Fibroblast of villous mesenchyme (primary cell): ENCODE data around the gene MCL1. TPM values are rescaled to one million over a fixed set of nuclear protein-coding genes. Genes with fewer than 3 reads are reported as not detected.
A peak's percentile ranks its signal among the peaks of the same experiment; 100 is the strongest.

Experiments
- DNase-seq: peaks from one replicate; pipeline ENCODE4 v3.0.0-alpha.2; 2010; ENCODE audit warnings: low read depth
- H3K4me3 ChIP-seq: 2 replicates; pipeline ENCODE4 v1.5.1; 2011; ENCODE audit warnings: low read depth, mild to moderate bottlenecking, low read length
- CTCF ChIP-seq: IDR thresholded peaks from 2 replicates; pipeline ENCODE4 v1.5.1; 2012; ENCODE audit warnings: low read depth, mild to moderate bottlenecking, low read length; ENCODE audit not compliant: insufficient read depth
- total RNA-seq: library from RNA; depleted of rRNA; stranded (reverse); fragments of >200 nt; gene quantifications from 2 replicates; pipeline ENCODE4 v1.2.3, GENCODE V29; 2012

MCL1 gene
- total RNA-seq, 1 donor, result 272 TPM

GRCh38 chr1:150578272-150579109, 919 bp downstream of the MCL1 start:
- no peak for TF ChIP-seq CTCF
- DNase-seq, result peak; percentile 88

GRCh38 chr1:150577557-150578271, 1.7 kb downstream of the MCL1 start:
- peak overlapping the region; percentile 95 for H3K4me3 ChIP-seq
- TF ChIP-seq CTCF, result no peak
- peak; percentile 72 for DNase-seq

More at GRCh38 chr1:150578272-150579109, 919 bp downstream of the MCL1 start:
- H3K4me3 ChIP-seq, result peak overlapping the region; percentile 95

- H3K4me3 ChIP-seq, result peak overlapping the region; percentile 95
- DNase-seq, result peak; percentile 35
- TF ChIP-seq CTCF, result no peak
These were observed 2.4 kb downstream of the MCL1 start for GRCh38 chr1:150576794-150577556.

GRCh38 chr1:150576367-150576711, 3.1 kb downstream of the MCL1 start:
- TF ChIP-seq CTCF, result no peak
- DNase-seq, result no peak
- peak overlapping the region; percentile 95 for H3K4me3 ChIP-seq

GRCh38 chr1:150575518-150576366, 3.7 kb downstream of the MCL1 start:
- peak overlapping the region; percentile 95 for H3K4me3 ChIP-seq
- DNase-seq, result peak; percentile 48
- no peak for TF ChIP-seq CTCF

GRCh38 chr1:150575072-150575489, 4.3 kb downstream of the MCL1 start:
- TF ChIP-seq CTCF, result no peak
- H3K4me3 ChIP-seq, result peak overlapping the region; percentile 95
- no peak for DNase-seq
